Body of pancreas (tissue), 4 donors: ENCODE results near the gene FOLR2.
"Not testable (repeated sequence)": the region's sequence is repeated elsewhere in the genome, so short reads cannot be mapped to it uniquely, and the experiment has no call there.

ENCODE experiments used
- CTCF ChIP-seq, 7 experiments: fragments of 450-650 bp in 4 of 7; fragments of 200-600 bp in 3 of 7; sonication (generic) in 3 of 7; IDR thresholded peaks; one replicate each; pipeline ENCODE4 v1.5.1; 2016 to 2019; ENCODE audit warnings: antibody characterized with exemption in 7 of 7
- POLR2A ChIP-seq, 3 donors: fragments of 450-650 bp; IDR thresholded peaks; one replicate each; pipeline ENCODE4 v1.6.1; 2016; ENCODE audit warnings: antibody characterized with exemption in 3 of 3, mild to moderate bottlenecking in 2 of 3

DNA sequence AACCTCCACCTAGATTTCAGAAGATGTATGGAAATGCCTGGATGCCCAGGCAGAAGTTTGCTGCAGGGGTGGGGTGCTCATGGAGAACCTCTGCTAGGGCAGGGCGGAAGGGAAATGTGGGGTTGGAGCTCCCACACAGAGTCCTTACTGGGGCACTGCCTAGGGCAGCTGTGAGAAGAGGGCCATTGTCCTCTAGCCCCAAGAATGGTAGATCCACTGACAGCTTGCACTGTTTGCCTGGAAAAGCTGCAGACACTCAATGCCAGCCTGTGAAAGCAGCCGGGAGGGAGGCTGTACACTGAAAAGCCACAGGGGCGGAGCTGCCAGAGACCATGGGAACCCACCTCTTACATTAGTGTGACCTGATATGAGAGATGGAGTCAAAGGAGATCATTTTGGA is 46.8 kb upstream of the FOLR2 start:
- TF ChIP-seq POLR2A, CTCF (IDR thresholded peaks at IDR 0.05): not testable (repeated sequence)
